Erythroblast (primary cell): ENCODE data around the gene ENTPD2.

Experiments
- DNase-seq, 2 experiments: peaks; one replicate each; lab custom pipeline; 2025; lab: John Stamatoyannopoulos, UW
- GATA1 ChIP-seq: IDR thresholded peaks from 2 replicates; pipeline ENCODE4 v1.6.1; 2011; ENCODE audit warnings: low read depth, mild to moderate bottlenecking, control low read depth, low read length, moderate library complexity
- POLR2A ChIP-seq: IDR thresholded peaks from 2 replicates; pipeline ENCODE4 v1.6.1; 2011; ENCODE audit warnings: mild to moderate bottlenecking, low read length

ENTPD2 gene

GRCh38 chr9:137053944-137054931, at the start of gene ENTPD2:
Gene ENTPD2, minus strand, starts transcription at chr9:137054061. Its CDS starts 64 bp downstream, at chr9:137053997.
- DNase-seq: no peak

DNA sequence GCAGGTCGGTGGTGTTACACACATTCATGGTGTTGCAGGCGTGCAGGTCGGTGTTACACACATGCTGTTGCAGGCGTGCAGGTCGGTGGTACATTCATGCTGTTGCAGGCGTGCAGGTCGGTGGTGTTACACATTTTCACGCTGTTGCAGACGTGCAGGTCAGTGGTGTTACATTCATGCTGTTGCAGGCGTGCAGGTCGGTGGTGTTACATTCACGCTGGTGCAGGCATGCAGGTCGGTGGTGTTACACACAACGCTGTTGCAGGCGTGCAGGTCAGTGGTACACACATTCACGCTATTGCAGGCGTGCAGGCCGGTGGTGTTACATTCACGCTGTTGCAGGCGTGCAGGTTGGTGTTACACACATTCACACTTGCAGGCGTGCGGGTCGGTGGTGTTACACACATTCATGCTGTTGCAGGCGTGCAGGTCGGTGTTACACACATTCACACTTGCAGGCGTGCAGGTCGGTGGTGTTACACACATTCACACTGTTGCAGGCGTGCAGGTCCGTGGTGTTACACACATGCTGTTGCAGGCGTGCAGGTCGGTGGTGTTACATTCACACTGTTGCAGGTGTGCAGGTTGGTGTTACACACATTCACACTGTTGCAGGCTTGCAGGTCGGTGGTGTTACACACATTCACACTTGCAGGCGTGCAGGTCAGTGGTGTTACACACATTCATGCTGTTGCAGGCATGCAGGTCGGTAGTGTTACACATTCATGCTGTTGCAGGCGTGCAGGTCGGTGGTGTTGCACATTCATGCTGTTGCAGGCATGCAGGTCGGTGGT, 49.5 kb upstream of the ENTPD2 start:
- DNase-seq: no peak
- TF ChIP-seq POLR2A (no peak), GATA1 (no peak)

More at GRCh38 chr9:137053944-137054931, at the start of gene ENTPD2:
- no peak for TF ChIP-seq POLR2A
- TF ChIP-seq GATA1: no peak

DNA sequence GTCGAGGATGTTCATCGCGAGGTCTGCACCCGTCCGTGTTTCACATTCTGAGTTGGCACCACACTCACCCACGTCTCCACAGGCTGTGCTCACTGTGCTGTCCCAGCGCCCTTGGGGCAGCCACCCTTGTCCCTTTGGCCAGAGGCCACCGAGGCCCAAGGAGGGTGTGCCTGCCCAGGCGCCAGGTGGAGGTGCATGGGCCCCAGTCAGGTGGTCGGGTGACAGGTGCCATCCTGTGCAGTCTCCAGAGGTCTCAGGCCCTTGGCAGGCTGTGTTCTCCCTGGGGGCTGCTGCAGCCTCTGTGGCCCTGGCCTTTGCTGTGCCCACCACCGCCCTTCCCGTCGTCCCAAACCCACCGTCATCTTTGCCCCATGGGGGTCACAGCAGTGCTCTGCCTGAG, 45.4 kb upstream of the ENTPD2 start:
- no peak for TF ChIP-seq GATA1
- no peak for TF ChIP-seq POLR2A
- no peak for DNase-seq

DNA sequence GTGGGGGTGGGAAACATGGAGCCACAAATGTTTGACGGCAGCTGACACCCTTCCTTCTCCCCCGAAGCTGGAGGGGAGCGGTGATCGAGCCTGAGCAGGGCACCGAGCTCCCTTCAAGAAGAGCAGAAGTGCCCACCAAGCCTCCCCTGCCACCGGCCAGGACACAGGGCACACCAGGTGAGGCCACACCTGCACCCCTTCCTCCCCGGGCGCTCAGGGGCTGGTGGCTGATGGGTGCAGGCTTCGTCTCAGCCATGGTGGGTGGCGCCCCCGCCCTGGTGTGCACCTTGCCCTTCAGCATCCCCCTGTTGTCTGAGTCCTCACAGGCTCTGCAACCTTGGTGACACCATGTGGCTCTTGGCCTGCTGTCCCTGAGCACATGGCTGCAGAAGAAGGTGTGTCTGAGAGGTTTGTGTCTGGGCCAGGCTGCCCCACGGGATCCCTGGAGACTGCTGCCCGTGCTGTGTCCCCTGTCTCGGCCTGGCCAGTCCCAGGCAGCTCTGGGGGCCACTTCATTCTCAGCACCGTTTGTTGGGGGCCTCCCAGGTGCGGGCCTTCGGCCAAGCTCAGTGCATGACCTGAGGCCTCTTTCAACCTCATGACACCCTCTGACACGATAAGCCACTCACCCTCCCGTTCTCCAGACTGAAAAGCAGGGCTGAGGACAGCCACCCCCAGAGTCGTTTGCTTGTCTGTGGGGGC, 44.1 kb upstream of the ENTPD2 start:
- TF ChIP-seq POLR2A: no peak
- no peak for TF ChIP-seq GATA1
- DNase-seq: no peak

DNA sequence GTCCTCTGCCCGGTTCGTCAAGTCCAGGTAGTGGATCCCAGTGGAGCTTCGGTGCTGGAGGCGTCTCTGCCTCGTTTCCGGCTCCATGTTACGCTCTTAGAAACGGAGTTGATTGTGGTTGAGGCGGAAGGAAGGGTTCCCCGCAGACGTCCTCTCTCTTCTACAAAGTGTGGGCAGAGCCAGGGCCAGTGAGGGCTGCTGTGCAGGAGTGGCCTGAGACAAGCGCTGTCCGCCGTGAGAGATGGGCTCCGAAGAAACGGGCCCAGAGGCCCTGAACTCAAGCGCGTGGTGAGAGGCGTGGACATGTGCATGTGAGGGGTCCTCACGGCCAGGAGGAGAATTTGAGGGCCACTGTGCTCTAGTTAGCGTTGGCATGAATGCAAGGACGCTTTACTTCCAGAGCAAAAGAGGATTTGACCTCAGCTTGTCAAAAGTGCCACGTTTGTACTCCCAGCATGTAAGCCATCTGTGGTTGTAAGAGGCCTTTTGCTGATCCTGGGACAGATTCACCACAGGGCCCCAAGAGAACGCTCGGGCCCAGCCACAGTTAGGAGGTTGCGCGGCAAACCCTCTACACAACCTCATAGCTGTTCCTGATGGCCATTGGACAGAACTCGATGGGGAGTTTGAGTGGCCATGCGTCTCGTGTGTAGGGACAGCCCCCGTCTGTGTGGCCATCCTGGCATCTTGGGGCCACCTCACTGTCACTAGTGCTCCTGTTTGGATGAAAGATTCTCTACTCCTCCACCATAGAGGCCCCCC, 43.1 kb upstream of the ENTPD2 start:
- TF ChIP-seq POLR2A (no peak), GATA1 (no peak)

GRCh38 chr9:137095664-137096517, 42.0 kb upstream of the ENTPD2 start:
- TF ChIP-seq POLR2A (no peak), GATA1 (no peak)
- peak in 1 of 2 experiments; percentile 25 for DNase-seq

More for the DNA sequence above, 43.1 kb upstream of the ENTPD2 start:
- no peak for DNase-seq

DNA sequence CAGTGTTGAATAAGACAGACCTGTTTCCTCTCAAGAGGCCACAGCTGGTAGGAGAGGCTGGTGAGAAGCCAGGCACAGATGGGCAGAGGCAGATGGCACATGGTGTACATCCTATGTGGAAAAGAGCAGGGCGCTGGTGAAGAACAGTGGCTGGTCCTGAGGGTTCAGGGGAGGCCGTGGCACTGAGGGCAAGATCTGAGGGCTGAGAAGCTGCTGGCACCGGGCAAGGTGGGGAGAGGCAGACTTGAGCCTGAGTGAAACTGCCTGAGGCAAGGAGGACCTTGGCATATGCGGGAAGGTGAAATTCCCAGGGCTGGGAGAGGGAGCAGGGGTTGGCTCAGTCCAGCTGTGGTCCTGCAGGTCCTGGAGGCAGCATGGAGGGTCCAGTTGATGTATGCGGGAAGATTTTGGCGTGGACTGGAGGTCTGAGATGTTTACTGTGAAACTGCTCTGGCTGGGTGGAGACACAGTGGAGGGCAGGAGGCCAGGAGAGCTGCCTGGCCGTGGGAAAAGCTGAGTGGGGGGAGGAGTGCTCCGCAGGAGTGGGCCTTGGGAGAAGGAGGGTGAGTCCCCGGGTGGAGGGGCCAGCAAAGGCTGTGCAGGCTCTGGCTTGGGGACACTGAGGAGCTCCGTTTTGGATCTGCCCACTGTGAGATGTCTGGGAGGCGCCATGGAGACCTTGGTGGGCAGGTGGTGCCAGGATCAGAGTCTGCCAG, 35.5 kb upstream of the ENTPD2 start:
- DNase-seq: no peak
- no peak for TF ChIP-seq GATA1
- no peak for TF ChIP-seq POLR2A

DNA sequence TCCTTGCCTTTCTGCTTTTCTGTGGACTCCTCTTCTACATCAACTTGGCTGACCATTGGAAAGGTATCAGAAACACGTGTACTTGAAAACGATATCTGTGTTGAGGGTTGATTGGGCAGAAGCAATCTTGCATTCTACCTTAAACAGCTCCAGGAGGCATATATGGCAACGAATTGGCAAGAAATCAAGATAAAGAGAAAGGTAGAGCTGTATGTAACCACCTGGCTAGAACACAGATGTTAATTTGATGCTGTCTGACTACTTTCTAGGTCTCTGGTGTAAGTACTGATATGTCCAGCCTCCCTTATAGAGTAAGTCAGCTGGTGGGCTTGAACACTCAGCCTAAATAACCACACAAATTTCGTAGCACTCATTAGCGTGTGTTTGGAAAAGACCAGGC, 34.3 kb upstream of the ENTPD2 start:
- TF ChIP-seq POLR2A (no peak), GATA1 (no peak)

GRCh38 chr9:137087409-137087925, 33.6 kb upstream of the ENTPD2 start:
- DNase-seq: peak; percentile 61 to 69
- TF ChIP-seq GATA1 (no peak), POLR2A (no peak)

More for the DNA sequence above, 34.3 kb upstream of the ENTPD2 start:
- no peak for DNase-seq

- TF ChIP-seq GATA1 (no peak), POLR2A (peak; percentile 80)
- peak; percentile 99 to 100 for DNase-seq
Measured at GRCh38 chr9:137086531-137087408, 32.9 kb upstream of the ENTPD2 start, which contains the start of gene MAN1B1. Gene MAN1B1, plus strand, starts transcription at chr9:137086985. Its CDS starts 15 bp downstream, at chr9:137087000.
